PC-3 (cell line): ENCODE measurements around the gene AP2M1. TPM values are rescaled to one million over a fixed set of nuclear protein-coding genes. Genes with fewer than 3 reads are reported as not detected.

ENCODE experiments used
- ATAC-seq: fragments of 200-7000 bp; cut with Tn5 transposase; 2 replicates; pipeline ENCODE4 v1.9.1; 2020; ENCODE audit warnings: mild to moderate bottlenecking, moderate library complexity
- BruUV-seq: library from RNA; stranded (reverse); fragments of 400-500 nt; replicated peaks from 2 replicates; lab custom pipeline; 2021; lab: Mats Ljungman, UMichigan
- CTCF ChIA-PET: fragments of 300-600 bp; sonication (Branson Sonifier 250); formaldehyde crosslinking; loops from one replicate; lab custom pipeline; 2022; ENCODE audit warnings: antibody characterized with exemption; lab: Charles Lee
- POLR2A ChIA-PET: fragments of 300-600 bp; sonication (Branson Sonifier 250); formaldehyde crosslinking; loops from one replicate; lab custom pipeline; 2022; ENCODE audit warnings: antibody characterized with exemption; ENCODE audit not compliant: unreplicated experiment; lab: Charles Lee
- DNase-seq: peaks from one replicate; pipeline ENCODE4 v3.0.0-alpha.2; 2015
- H2AFZ ChIP-seq: fragments of 300-600 bp; sonication (generic); 2 replicates; pipeline ENCODE4 v1.6.0; 2016; ENCODE audit warnings: antibody characterized with exemption, low read length
- H3F3A ChIP-seq: fragments of 300-600 bp; sonication (generic); one replicate; pipeline ENCODE4 v1.6.0; 2017; ENCODE audit warnings: antibody characterized with exemption, low read length, control low read depth, mild to moderate bottlenecking; ENCODE audit not compliant: unreplicated experiment
- H3K27ac ChIP-seq: fragments of 300-600 bp; sonication (generic); 2 replicates; pipeline ENCODE4 v1.5.1; 2016; ENCODE audit warnings: mild to moderate bottlenecking, low read length
- H3K27me3 ChIP-seq: fragments of 300-600 bp; sonication (generic); 2 replicates; pipeline ENCODE4 v1.6.1; 2016; ENCODE audit warnings: low read length, mixed read lengths
- H3K36me3 ChIP-seq: fragments of 300-600 bp; sonication (generic); 2 replicates; pipeline ENCODE4 v1.6.1; 2016; ENCODE audit warnings: low read depth, mixed run types, low read length, mixed read lengths
- H3K4me1 ChIP-seq: fragments of 300-600 bp; sonication (generic); 2 replicates; pipeline ENCODE4 v1.5.1; 2016; ENCODE audit warnings: low read length; ENCODE audit not compliant: insufficient read depth
- H3K4me2 ChIP-seq: fragments of 300-600 bp; sonication (generic); 2 replicates; pipeline ENCODE4 v1.6.0; 2016; ENCODE audit warnings: low read length
- H3K4me3 ChIP-seq: fragments of 300-600 bp; sonication (generic); 2 replicates; pipeline ENCODE4 v1.5.1; 2016; ENCODE audit warnings: mild to moderate bottlenecking, low read length, mixed read lengths
- H3K79me2 ChIP-seq: fragments of 300-600 bp; sonication (generic); 2 replicates; pipeline ENCODE4 v1.6.1; 2017; ENCODE audit warnings: low read length, mixed read lengths
- H3K9ac ChIP-seq: fragments of 300-600 bp; sonication (generic); 2 replicates; pipeline ENCODE4 v1.6.0; 2016; ENCODE audit warnings: mild to moderate bottlenecking, low read length
- H3K9me2 ChIP-seq: fragments of 300-600 bp; sonication (generic); replicated peaks from 2 replicates; pipeline ENCODE4 v1.6.1; 2016; ENCODE audit warnings: mixed run types, low read length, mixed read lengths
- H3K9me3 ChIP-seq: fragments of 300-600 bp; sonication (generic); 2 replicates; pipeline ENCODE4 v1.6.1; 2016; ENCODE audit warnings: low read length, mixed read lengths
- H4K20me1 ChIP-seq: fragments of 300-600 bp; sonication (generic); 2 replicates; pipeline ENCODE4 v1.6.1; 2016; ENCODE audit warnings: low read length, mixed read lengths
- CTCF ChIP-seq: fragments of 300-600 bp; sonication (generic); conservative IDR thresholded peaks from 2 replicates; pipeline ENCODE4 v1.5.1; 2017; ENCODE audit warnings: antibody characterized with exemption, low read depth, mild to moderate bottlenecking, low read length
- EZH2 ChIP-seq: fragments of 300-600 bp; sonication (generic); IDR thresholded peaks from one replicate; pipeline ENCODE4 v1.6.1; 2017; ENCODE audit warnings: antibody characterized with exemption, mild to moderate bottlenecking, low read length; ENCODE audit not compliant: unreplicated experiment
- EZH2phosphoT487 ChIP-seq: fragments of 300-600 bp; sonication (generic); IDR thresholded peaks from 2 replicates; pipeline ENCODE4 v1.6.1; 2018; ENCODE audit warnings: mild to moderate bottlenecking, antibody characterized with exemption, low read length, borderline replicate concordance
- intact Hi-C: fragments of 100-400 bp; cut with micrococcal nuclease; formaldehyde crosslinking; loops from 2 replicates; pipeline ENCODE4 v1.9.0; 2023
- total RNA-seq: library from RNA; depleted of rRNA; stranded (reverse); fragments of >200 nt; gene quantifications from 2 replicates; pipeline ENCODE4 v1.2.3, GENCODE V29; 2014

Gene AP2M1
- total RNA-seq, 1 experiment from 2014 or later = 522 TPM

DNA sequence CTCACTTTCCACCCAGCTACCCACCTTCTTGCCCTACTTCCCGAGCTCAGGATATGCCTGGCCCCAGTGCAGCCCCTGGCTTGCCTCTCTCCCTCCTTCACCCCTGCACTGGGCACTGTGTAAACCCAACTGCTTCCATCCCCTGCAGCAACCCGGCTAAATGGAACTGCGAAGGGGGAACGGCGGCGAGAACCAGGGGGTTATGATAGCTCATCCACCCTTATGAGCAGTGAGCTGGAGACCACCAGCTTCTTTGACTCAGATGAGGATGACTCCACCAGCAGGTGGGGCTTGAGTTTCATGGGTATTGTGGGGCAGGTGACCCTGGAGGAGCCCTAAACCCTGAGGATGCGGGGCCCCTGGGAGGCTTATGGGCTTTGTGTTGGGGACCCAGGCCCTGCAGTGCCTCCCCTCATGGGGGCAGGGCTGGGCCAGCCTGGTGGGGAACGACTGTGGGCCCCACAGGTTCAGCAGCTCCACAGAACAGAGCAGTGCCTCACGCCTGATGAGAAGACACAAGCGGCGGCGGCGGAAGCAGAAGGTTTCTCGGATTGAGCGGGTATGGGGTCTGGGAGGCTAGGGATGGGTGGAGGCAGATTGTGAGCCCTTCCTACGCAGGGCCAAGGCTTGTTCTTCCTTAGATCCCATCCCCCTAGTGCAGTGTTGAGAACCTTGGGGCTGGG is 9.9 kb upstream of the AP2M1 start:
- Histone ChIP-seq H3K27me3 (no peaks in the 10 kb centered on the region), H3K9ac (no peak overlapping the region), H3K9me3 (no peaks in the 10 kb centered on the region), H3K4me3 (no peak overlapping the region), H3K4me2 (no peak overlapping the region), H2AFZ (no peak overlapping the region), H3K36me3 (peaks cover 33% of the 10 kb centered on the region), H4K20me1 (no peaks in the 10 kb centered on the region), H3K4me1 (peaks cover 27% of the 10 kb centered on the region), H3K9me2 (no peaks in the 10 kb centered on the region), H3F3A (no peaks in the 10 kb centered on the region), H3K79me2 (peaks cover 33% of the 10 kb centered on the region), H3K27ac (no peak overlapping the region)
- no peak for TF ChIP-seq EZH2phosphoT487
- TF ChIP-seq CTCF = no peak
- no peak for TF ChIP-seq EZH2
- ATAC-seq (no peak), DNase-seq (no peak)
- no TSS peak for BruUV-seq
- ChIA-PET POLR2A (no interaction called here), CTCF (no interaction called here)
- intact Hi-C loops = no loop called here

DNA sequence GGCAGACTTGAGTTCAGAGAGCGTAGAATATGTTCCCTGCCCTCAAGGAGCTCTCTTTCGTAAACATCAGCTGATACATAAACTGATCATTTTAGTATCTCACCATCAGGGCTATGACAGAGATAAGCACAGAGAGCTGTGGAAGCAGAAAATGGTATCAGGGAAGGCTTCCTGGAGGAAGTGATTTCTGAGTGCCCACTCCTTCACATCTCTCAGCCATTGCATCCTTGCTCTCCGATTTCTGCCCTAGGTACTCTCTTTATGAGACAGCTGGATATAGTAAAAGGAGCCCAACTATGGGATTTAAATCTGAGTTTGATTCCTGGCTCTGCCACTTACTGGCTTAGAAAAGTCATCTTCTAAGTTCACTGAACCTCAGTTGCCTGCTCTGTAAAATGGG is 9.1 kb upstream of the AP2M1 start:
- no peak for TF ChIP-seq CTCF
- H4K20me1 ChIP-seq = no peaks in the 10 kb centered on the region
- intact Hi-C loops = no loop called here
- no peaks in the 10 kb centered on the region for H3K9me2 ChIP-seq
- peaks cover 27% of the 10 kb centered on the region for H3K79me2 ChIP-seq
- peaks cover 33% of the 10 kb centered on the region for H3K36me3 ChIP-seq
- H2AFZ ChIP-seq = no peak overlapping the region
- H3F3A ChIP-seq = no peaks in the 10 kb centered on the region
- no peaks in the 10 kb centered on the region for H3K27me3 ChIP-seq
- no peaks in the 10 kb centered on the region for H3K9me3 ChIP-seq
- no peak overlapping the region for H3K4me3 ChIP-seq
- POLR2A ChIA-PET = no interaction called here
- H3K4me1 ChIP-seq = peaks cover 21% of the 10 kb centered on the region
- CTCF ChIA-PET = no interaction called here
- ATAC-seq (no peak), DNase-seq (no peak)
- H3K4me2 ChIP-seq = no peak overlapping the region
- H3K9ac ChIP-seq = no peak overlapping the region
- BruUV-seq = no TSS peak
- H3K27ac ChIP-seq = no peak overlapping the region

DNA sequence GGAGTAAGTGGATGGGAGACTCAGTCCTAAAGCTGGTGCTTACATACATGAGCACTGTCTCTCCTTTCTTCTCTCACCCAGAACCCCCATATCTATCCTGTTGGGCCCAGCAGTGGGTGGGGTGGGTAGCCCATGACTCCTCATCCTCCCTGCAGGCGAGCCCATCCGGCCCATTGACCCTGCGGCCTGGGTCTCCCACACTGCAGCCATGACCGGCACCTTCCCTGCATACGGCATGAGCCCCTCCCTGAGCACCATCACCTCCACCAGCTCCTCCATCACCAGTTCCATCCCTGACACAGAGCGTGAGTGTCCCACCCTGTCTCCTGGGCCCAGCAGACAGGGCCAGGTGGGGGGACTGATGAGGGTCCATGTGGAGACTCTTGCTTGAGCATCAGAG is 8.0 kb upstream of the AP2M1 start:
- intact Hi-C loops = no loop called here
- H3K9me3 ChIP-seq = no peaks in the 10 kb centered on the region
- ATAC-seq (no peak), DNase-seq (no peak)
- peaks cover 33% of the 10 kb centered on the region for H3K36me3 ChIP-seq
- ChIA-PET CTCF (no interaction called here), POLR2A (no interaction called here)
- H4K20me1 ChIP-seq = no peaks in the 10 kb centered on the region
- H3K4me2 ChIP-seq = no peak overlapping the region
- no peak overlapping the region for H3K9ac ChIP-seq
- no peaks in the 10 kb centered on the region for H3K27me3 ChIP-seq
- no TSS peak for BruUV-seq
- no peak overlapping the region for H2AFZ ChIP-seq
- H3K9me2 ChIP-seq = no peaks in the 10 kb centered on the region
- H3K27ac ChIP-seq = no peak overlapping the region
- no peak overlapping the region for H3K4me3 ChIP-seq
- H3K79me2 ChIP-seq = peaks cover 16% of the 10 kb centered on the region
- peaks cover 24% of the 10 kb centered on the region for H3K4me1 ChIP-seq
- H3F3A ChIP-seq = no peaks in the 10 kb centered on the region
- TF ChIP-seq EZH2 = no peak
- TF ChIP-seq EZH2phosphoT487 = no peak
- no peak for TF ChIP-seq CTCF
